Ammon's horn (tissue), 1 donor: ENCODE results near the gene KIAA1755.
"Not testable (repeated sequence)": the region's sequence is repeated elsewhere in the genome, so short reads cannot be mapped to it uniquely, and the experiment has no call there.

Experiments used
- DNase-seq: peaks from one replicate; pipeline ENCODE4 v3.0.0-alpha.2; 2016; ENCODE audit warnings: low spot score

Gene KIAA1755

GRCh38 chr20:38260025-38260377 is 534 bp downstream of the KIAA1755 start:
- DNase-seq, result no peak

- DNase-seq, result no peak
These were observed 1.9 kb downstream of the KIAA1755 start for GRCh38 chr20:38258545-38259215.

DNA sequence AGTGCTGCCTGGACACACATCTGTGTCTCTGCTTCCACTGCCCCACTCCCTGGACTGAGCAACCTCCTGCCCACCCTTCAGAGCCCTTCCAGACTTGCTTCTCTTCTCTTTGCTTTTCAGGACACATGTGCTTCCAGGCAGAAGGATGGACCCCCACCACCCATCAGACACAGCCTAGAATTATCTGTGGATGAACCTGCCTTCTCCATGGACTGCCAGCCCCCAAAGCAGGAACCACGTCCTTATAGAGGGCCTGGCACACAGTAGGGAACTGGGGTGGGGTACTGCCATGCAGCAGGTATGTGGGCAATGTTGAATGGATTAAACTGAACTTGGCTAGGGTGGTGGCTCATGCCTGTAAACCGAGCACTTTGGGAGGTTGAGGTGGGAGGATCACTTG is 3.6 kb downstream of the KIAA1755 start:
- no peak for DNase-seq

GRCh38 chr20:38256021-38256420 is 4.5 kb downstream of the KIAA1755 start:
- DNase-seq, result no peak

- DNase-seq, result no peak
These were observed 5.1 kb downstream of the KIAA1755 start for GRCh38 chr20:38255393-38255792.

DNA sequence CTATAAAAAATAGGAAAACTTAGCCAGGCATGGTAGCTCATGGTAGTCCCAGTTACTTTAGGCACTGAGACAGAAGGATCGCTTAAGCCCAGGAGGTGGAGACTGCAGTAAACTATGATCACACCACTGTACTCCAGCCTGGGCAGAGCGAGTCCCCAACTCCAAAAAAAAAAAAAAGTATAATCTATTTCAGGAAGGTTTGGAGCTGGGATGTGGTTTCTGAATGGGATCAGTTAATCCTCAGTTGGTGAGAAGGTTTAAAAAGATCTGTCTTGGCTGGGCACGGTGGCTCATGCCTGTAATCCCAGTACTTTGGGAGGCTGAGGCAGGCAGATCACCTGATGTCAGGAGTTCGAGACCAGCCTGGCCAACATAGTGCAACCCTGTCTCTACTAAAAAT is 5.9 kb downstream of the KIAA1755 start:
- not testable (repeated sequence) for DNase-seq

- no peak for DNase-seq
These were observed 7.0 kb downstream of the KIAA1755 start for GRCh38 chr20:38253571-38253970.

DNA sequence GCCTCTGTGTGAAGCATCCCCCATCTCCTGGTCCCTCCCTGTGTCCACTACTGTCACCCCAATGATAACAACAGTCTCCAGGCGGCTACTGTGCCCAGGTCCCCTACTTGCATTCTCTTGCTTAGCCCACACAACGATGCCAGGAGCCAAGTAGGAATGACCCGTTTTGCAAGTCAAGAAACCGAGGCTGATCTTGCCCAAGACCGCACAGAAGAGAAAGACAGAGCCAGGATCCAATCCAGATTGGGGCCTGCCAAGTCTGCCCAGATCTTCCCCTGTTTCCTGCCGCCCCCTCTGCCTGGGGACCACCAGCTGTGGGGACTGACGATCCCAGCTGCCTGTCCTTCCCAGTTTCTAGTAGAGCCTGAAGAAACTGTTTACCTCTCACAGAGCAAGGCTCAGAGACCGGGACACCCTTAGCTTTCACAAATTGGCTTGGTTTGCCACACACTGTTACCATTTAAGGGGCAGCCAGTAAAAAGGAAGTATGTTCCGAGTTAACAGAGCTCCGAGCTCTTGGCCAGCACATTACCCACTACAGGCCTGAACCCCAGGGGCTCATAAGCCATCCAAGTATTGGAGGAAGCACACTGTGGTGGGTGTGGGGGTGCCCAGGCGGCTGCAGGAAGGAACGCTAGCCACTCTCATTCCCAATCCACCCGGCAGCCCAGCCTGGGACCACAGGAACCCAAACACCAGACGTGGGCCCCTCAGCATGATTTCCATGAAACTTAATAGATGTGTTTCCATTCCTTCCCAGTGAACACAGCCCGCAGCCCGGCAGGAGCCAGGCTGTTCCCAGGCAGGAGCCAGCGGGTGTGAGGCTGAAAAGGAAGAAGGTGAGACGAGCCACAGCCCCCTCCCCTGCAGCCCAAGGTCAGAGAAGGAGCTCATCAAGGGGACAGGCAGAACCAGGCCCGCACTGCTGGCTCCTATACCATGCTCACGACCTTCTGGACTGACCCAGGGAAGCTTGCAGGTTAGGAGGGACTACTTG is 7.9 kb downstream of the KIAA1755 start:
- peak; percentile 40 for DNase-seq

DNA sequence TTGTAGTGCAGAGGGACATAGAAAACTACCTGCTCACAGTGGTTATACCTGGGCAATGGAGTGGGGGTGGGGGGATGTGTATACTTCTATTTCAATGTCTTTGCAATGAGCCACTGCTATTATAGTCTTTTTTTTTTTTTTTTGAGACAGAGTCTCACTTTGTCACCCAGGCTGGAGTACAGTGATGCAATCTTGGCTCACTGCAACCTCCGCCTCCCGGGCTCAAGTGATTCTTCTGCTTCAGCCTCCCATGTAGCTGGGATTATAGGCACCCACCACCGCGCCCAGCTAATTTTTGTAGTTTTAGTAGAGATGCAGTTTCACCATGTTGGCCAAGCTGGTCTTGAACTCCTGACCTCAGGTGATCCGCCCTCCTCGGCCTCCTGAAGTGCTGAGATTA is 9.1 kb downstream of the KIAA1755 start:
- not testable (repeated sequence) for DNase-seq

GRCh38 chr20:38250609-38251008 is 9.9 kb downstream of the KIAA1755 start:
- DNase-seq, result no peak

DNA sequence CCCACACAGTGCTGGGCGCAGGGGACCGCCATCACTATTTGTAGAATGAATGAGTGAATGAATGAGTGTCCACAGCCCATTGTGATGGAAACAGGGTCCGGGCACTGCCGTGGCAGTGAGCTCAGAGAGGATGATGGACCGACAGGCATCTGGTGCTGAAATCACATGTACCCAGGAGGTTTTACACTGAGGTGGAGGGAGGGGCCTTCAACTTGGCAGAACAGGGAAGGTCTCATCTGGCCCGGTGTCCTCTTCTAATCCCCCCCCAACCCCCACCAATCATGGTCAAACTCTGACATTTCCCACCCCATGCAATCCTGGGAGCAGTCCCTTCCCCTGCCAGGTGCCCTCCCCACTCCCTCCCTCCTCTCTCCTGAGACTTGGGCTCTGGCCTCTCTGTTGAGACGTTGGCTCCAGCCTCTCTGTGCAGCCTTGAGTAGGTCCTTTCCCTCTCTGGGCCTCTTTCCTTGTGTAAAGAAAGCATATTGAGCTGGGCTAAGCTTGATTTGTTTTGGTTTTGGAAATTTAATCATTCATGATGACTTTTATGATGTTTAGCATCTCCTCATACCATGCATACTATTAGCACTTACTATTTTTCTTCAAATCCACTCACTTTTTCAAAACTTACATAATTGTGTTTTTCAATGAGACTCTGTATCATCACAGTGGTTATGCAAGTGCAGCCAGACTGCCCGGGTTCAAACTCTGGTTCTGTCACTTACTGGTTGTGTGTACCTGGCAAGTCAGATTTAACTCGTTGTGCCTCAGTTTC is 10.8 kb downstream of the KIAA1755 start:
- DNase-seq, result no peak

DNA sequence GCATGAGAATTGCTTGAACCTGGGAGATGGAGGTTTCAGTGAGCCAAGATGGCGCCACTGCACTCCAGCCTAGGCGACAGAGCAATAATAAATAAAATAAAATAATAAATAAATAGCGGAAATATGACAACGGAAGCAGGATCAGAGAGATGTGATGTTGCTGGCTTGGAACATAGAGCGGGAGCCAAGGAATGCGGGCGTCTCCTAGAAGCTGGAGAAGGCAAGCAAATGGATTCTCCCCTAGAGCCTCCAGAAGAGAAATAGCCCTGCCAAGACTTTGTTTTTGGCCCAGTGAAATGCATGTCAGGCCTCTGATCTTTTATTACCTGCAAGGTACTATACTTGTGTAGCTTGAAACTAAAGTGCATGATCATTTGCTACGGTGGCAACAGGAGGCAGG is 12.4 kb downstream of the KIAA1755 start:
- no peak for DNase-seq

DNA sequence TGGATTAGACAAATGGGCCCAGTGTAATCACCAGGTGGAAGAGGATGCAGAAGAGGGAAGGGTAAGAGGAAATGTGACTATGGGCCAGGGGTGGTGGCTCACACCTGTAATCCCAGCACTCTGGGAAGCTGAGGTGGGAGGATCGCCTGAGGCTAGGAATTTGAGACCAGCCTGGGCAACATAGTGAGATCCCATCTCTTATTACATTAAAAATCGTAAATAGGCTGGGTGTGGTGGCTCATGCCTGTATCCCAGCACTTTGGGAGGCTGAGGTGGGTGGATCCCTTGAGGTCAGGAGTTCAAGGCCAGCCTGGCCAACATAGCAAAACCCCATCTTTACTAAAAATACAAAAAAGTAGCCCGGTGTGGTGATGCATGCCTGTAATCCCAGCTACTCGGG is 12.8 kb downstream of the KIAA1755 start:
- not testable (repeated sequence) for DNase-seq

DNA sequence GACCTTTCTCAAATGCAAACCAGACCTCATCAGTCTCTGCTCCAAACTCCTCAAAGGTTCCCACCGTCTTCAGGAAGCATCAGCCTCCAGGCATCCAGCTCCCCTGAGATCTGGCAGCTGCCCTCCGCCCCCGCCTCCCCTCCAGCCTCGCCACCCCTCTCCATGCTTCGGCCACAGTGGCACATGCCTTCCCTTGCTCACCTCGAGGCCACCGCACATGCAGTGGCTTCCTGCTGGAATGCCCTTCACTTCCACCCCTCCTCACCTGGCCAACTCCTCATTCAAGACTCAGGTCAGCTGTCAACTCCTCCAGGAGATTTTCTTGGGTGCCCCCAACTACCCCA is 13.4 kb downstream of the KIAA1755 start:
- no peak for DNase-seq

DNA sequence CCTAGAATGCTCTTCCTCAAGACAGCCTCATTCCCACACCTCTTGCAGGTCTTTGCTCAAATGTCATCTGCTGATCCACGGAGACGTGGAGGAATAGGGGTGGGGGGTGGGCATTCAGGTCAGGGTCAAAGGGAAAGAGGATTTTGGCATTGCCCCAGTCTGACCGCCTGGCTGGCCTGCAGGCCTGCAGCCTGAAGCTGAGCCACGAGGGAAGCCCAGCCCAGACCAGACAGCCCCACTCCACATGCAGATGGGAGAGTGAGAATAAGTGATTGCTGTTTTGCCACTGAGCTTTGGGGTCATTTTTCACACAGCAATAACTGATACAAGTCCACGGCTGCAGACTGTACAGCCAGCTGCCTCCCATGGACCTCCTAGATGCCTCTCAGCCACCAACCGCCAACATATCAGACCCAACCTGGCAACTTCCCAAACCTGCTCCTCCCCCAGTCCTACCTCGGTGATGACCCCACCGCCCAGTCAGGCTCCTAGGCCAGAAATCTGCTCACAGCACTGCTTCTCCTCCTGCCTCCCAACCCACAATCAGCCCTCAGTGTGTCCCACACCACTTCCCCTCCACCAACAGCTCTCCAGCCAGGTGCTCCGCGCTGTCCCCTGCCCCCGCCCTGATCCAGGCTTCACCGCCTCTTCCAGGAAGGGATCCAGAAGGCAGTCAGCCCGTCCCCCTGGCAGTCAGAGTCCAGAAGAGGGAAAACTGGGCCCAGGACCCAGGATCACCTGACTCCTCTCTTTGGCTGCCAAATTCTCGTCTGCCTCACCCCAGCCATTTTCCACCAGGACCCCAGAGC is 14.0 kb downstream of the KIAA1755 start:
- DNase-seq, result peak; percentile 34

DNA sequence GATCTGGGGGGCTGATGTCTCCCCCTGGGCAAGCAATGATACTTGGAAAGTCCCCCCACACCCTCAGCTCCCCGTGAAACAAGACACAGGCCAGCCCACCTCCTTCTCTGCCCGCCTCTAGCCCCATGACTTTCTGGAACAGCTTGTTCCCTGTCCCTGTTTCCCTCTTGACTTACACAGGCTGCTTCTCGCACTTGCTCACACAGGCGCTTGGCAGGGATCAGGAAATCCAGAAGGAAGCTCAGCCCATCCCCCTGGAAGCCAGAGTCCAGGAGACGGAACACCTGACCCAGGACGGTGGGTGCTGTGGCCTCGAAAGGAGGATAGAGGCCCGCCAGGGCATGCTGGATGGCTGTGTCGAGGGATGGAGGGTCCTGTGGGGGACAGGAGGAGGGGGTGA is 14.8 kb downstream of the KIAA1755 start:
- peak; percentile 28 for DNase-seq

DNA sequence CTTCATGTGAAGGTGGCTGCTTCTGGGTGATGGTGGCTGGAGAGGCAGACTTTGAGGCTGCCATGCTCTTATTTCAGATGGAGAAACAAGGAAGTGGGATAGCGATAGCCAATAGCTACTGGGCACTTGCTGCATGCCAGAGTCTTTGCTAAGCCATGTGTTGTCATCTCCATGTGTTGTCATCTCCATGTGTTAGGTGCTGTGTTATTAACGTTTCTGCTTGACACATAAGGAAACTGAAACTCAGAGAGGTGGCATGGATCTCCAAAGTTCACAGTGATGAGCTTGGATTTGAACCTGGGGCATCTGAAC is 16.9 kb downstream of the KIAA1755 start:
- DNase-seq, result no peak

- DNase-seq, result no peak
These were observed 17.5 kb downstream of the KIAA1755 start for GRCh38 chr20:38242848-38243708.

DNA sequence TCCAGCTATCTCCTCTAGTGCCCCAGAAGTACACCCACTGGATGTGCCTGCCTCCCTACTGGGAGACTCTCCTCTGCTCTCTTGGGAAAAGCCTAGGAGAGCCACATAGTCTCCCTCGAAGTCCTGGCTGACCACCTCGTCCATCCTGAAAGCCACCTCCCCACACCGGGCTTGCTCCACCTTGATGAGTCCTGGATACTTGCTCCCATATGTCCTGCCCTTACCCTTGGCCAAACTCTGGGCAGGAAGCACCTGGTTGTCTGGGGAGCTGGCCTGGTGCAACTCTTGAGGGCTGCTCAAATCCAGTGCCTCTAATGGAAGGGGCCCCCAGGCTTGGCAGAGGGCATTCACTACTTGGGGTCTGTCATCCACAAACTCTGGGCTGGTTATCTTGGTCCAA is 19.3 kb downstream of the KIAA1755 start:
- no peak for DNase-seq

DNA sequence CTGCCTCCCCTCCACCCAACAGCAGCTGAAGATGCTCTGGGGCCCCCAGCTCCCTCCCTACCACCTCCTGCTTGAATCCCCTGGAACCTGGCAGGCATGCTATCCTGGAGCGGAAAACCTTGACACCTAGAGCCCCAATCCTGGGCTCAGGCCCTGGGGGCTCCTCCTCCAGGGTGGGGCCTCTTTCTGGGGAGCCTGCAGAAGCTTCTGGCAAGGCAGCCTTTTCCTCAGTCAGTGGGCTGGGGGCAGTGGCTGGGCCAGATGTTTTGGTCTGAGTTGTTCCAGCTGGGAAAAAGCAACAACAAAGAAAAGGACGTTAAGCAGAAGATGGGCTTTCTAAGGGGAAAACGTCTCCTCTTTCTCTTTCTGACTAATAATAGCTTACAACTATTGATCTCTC is 21.1 kb downstream of the KIAA1755 start:
- DNase-seq, result no peak

GRCh38 chr20:38238829-38239228 is 21.7 kb downstream of the KIAA1755 start:
- no peak for DNase-seq
